Measurements from ENCODE around the gene GLIS1.

GRCh38 chr1:53651356-53651755 is 87.6 kb downstream of the GLIS1 start:
- TF ChIP-seq CTCF (IDR thresholded peaks at IDR 0.05; ENCODE audit: extremely low read depth in 1 of 2, insufficient read depth in 1 of 2, low read depth in 1 of 2, low read length in 2 of 2) (no peak), MAX (IDR thresholded peaks at IDR 0.05; ENCODE audit: insufficient read depth, insufficient read length) (no peak), EZH2 (IDR thresholded peaks at IDR 0.05; ENCODE audit: borderline replicate concordance, low read depth, low read length, severe bottlenecking) (no peak), POLR2A (IDR thresholded peaks at IDR 0.05; ENCODE audit: low read depth, low read length) (no peak), JUN (IDR thresholded peaks at IDR 0.05; ENCODE audit: borderline replicate concordance, insufficient read depth, insufficient read length, low read depth) (no peak), FOS (IDR thresholded peaks at IDR 0.05; ENCODE audit: borderline replicate concordance, insufficient read depth, low read length) (no peak)
